ENCODE results near the gene ZNF584.
A peak's percentile ranks its signal among the peaks of the same experiment; 100 is the strongest.

The ZNF584 gene

GRCh38 chr19:58466089-58466759 lies 57.8 kb downstream of the ZNF584 start:
- no peak for DNase-seq (ENCODE audit: low read depth)

DNA sequence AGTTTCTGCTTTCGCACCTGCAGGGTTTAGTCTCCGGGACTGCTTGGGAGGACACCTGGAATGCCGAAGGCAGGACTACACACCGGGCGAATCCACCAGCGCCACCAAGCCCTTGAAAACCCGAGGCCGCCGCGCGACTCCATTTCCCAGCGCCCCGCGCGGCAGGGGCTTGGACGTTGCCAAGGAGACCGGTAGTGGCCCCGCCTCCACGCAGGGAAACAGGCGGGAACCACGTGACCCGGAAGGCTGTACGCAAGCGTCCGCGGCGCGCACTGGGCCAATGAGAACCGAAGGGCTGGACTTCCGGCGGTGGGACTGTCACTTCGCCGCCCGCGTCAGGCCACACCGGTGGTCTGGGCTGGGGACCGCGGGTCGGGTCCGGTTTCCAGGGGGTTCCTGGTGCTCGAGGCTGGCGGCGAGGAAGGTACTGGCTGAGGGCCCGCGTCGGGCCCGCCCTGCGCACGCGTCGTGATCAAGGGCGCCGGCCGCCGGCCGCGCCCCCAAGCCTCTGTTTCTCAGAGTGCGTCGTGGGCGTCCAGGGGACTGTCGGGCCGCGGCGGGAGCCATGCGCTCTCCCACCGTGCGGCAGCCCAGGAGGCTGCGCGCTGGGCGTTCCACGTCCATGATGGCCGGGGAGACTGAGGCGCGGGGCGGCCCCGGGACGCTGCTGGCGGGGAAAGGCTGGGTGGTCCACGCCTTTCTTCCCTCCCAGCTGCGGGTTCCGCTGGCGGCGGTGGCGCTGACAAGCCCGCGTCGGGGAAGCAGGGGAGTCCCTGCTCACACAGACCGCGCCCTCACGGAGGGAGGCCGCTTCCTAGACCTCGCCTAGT lies 58.5 kb downstream of the ZNF584 start, which contains the start of gene ZNF324:
TSS of gene ZNF324 (plus strand) at position 321 of the 830 bp plus-strand sequence. CDS start 2,106 bp downstream, outside the sequence.
- DNase-seq (ENCODE audit: low read depth) = peak; percentile 96

Data from iris pigment epithelial cell (primary cell).